ENCODE measurements around the gene PADI2. TPM values are rescaled to one million over a fixed set of nuclear protein-coding genes. Genes with fewer than 3 reads are reported as not detected.

Gene PADI2
- polyA plus RNA-seq, 1 experiment: not detected

DNA sequence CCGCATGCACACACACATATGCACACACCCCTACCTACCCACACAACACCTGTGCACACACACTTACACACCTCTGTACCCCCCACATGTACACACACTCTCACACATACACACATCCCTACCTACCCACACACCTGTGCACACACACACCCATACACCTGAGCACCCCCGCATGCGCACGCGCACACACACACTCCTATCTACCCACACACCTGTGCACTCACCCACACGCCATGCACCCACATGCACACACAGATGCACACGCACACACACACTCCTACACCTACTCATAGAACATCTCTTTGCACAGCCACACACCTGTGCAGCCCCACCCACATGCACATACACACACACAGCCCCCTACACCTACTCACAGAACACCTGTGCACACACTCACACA is 15.5 kb upstream of the PADI2 start:
- TF ChIP-seq, protein P1, sequence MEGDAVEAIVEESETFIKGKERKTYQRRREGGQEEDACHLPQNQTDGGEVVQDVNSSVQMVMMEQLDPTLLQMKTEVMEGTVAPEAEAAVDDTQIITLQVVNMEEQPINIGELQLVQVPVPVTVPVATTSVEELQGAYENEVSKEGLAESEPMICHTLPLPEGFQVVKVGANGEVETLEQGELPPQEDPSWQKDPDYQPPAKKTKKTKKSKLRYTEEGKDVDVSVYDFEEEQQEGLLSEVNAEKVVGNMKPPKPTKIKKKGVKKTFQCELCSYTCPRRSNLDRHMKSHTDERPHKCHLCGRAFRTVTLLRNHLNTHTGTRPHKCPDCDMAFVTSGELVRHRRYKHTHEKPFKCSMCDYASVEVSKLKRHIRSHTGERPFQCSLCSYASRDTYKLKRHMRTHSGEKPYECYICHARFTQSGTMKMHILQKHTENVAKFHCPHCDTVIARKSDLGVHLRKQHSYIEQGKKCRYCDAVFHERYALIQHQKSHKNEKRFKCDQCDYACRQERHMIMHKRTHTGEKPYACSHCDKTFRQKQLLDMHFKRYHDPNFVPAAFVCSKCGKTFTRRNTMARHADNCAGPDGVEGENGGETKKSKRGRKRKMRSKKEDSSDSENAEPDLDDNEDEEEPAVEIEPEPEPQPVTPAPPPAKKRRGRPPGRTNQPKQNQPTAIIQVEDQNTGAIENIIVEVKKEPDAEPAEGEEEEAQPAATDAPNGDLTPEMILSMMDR (IDR thresholded peaks at IDR 0.05; ENCODE audit: low read depth, low read length): no peak
- no peaks in the 10 kb centered on the region; the same call in 1 of the 2 replicates for H3K9me3 ChIP-seq (ENCODE audit: control insufficient read depth, insufficient read depth, low read length)
- H3K27me3 ChIP-seq (ENCODE audit: control insufficient read depth, insufficient read depth, low read length): no peaks in the 10 kb centered on the region
- no peak overlapping the region for H3K4me3 ChIP-seq (ENCODE audit: low read depth, low read length)
- no peak for DNase-seq (ENCODE audit: low read depth, low spot score)
- no peak overlapping the region for H3K27ac ChIP-seq (ENCODE audit: low read depth, low read length)
- CTCF ChIA-PET: no interaction called here
- POLR2A ChIA-PET: no interaction called here

DNA sequence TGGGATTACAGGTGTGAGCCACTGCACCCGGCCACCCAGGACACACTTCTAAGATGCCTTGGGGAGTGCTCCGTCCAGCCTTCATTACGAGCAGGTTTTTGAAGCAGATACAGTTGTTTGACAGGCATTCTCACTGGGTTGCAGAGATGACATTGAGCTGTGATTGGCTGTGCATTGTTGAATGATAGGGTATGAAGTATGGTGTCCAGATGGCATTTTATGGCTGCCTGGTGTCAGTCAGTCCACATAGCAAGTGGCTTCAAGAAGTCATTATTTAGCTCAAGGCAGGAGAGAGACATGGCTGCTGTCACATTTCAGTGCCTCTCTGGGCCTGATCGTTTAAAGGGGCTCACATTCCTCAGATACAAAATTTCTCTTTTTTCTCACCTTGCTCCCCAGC is 14.8 kb upstream of the PADI2 start:
- Histone ChIP-seq H3K27me3 (ENCODE audit: control insufficient read depth, insufficient read depth, low read length) (no peaks in the 10 kb centered on the region), H3K4me3 (ENCODE audit: low read depth, low read length) (no peak overlapping the region), H3K9me3 (ENCODE audit: control insufficient read depth, insufficient read depth, low read length) (no peaks in the 10 kb centered on the region; the same call in 1 of the 2 replicates), H3K27ac (ENCODE audit: low read depth, low read length) (no peak overlapping the region)
- no peak for DNase-seq (ENCODE audit: low read depth, low spot score)
- ChIA-PET CTCF (no interaction called here), POLR2A (no interaction called here)
- TF ChIP-seq, protein P1 (IDR thresholded peaks at IDR 0.05; ENCODE audit: low read depth, low read length): no peak

DNA sequence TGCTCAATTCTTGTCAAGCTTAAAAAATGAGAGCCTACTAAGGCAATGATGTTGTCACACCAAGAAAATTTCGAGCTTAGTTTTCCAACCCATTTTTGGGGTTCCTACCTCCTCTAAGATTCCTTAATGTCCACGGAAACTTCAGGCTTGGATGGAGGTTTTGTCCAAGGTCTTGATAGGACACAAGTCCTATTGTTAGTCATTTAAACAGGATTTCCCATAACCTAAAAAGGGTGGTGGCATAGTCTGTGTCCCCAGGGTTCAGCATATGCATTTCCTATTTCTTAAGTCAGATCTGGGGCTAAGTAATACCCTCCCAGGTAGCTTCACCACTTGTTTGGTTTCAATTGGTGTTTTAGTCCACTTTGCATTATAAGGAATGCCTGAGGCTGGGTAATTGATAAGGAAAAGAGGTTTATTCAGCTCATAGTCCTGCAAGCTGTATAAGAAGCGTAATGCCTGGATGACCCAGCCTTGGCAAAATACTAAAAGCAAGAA is 10.9 kb upstream of the PADI2 start:
- Histone ChIP-seq H3K9me3 (ENCODE audit: control insufficient read depth, insufficient read depth, low read length) (no peaks in the 10 kb centered on the region; the same call in 1 of the 2 replicates), H3K27ac (ENCODE audit: low read depth, low read length) (no peak overlapping the region), H3K4me3 (ENCODE audit: low read depth, low read length) (no peak overlapping the region), H3K27me3 (ENCODE audit: control insufficient read depth, insufficient read depth, low read length) (no peaks in the 10 kb centered on the region)
- CTCF ChIA-PET: interaction anchor here (0.7 to 7.9 kb wide), 4 partner anchors 9 to 107 kb away, joined by 3 to 282 read pairs (median 4); no protein-coding TSS in a partner anchor
- TF ChIP-seq, protein P1 (IDR thresholded peaks at IDR 0.05; ENCODE audit: low read depth, low read length): no peak
- DNase-seq (ENCODE audit: low read depth, low spot score): no peak
- POLR2A ChIA-PET: no interaction called here

DNA sequence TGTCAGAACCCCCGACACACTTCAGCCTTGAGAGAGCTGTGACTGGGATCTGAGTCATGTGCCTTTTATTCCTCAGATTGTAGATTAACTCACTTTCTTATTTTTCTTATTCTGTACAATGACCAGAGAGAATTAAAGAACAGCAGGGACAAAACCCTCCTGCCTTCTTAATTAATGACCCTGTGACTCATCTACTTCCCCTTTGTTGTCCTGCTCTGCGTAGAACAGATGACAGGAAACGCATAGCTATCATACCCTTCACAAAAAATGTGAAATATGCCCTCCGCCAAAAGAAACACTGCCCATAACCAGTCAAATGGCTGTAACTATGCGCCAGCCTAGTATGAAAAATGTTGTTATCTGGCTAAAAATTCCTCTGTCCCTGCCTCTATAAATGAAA is 9.1 kb upstream of the PADI2 start:
- peak; percentile 71 for DNase-seq (ENCODE audit: low read depth, low spot score)
- Histone ChIP-seq H3K4me3 (ENCODE audit: low read depth, low read length) (no peak overlapping the region), H3K27me3 (ENCODE audit: control insufficient read depth, insufficient read depth, low read length) (no peaks in the 10 kb centered on the region), H3K9me3 (ENCODE audit: control insufficient read depth, insufficient read depth, low read length) (no peaks in the 10 kb centered on the region; the same call in 1 of the 2 replicates), H3K27ac (ENCODE audit: low read depth, low read length) (peak overlapping the region; percentile 85)
- ChIA-PET CTCF (interaction anchor here (0.7 to 7.9 kb wide), 5 partner anchors 108 to 278 kb away, joined by 3 to 282 read pairs (median 3); no protein-coding TSS in a partner anchor), POLR2A (interaction anchor here (1.5 kb wide), 1 partner anchor 42 kb away, joined by 4 read pairs; no protein-coding TSS in a partner anchor)
- TF ChIP-seq, protein P1 (IDR thresholded peaks at IDR 0.05; ENCODE audit: low read depth, low read length): no peak

DNA sequence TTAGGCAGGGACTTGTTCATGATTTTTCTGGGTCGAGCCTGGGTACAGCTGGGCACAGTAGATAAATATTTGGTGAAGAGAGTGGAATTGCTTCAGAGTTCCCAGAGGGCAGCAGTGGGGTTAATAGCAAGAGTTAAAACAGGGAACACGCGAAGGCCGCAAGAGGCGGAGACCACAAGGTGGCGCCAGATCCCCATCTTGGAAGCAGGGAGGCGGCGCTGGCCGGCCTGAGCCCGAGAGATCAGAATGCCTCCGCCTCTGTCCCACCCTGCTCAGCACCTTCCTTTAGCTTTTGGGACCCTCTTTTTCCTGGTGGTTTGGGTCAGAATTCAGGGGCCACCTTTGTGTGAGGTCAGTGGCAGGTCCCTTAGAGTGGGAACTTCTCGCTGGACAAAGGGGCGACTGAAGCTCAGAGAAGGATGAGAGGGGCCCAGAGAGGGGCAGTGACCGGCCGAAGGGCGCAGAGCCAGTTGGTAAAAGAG is 6.5 kb upstream of the PADI2 start:
- Histone ChIP-seq H3K4me3 (ENCODE audit: low read depth, low read length) (no peak overlapping the region), H3K27me3 (ENCODE audit: control insufficient read depth, insufficient read depth, low read length) (no peaks in the 10 kb centered on the region), H3K27ac (ENCODE audit: low read depth, low read length) (no peak overlapping the region), H3K9me3 (ENCODE audit: control insufficient read depth, insufficient read depth, low read length) (no peaks in the 10 kb centered on the region; the same call in 1 of the 2 replicates)
- peak; percentile 61 for DNase-seq (ENCODE audit: low read depth, low spot score)
- POLR2A ChIA-PET: interaction anchor here (0.6 kb wide), 1 partner anchor 108 kb away, joined by 3 read pairs; no protein-coding TSS in a partner anchor
- CTCF ChIA-PET: interaction anchor here (0.5 to 7.9 kb wide), 47 partner anchors 9 to 457 kb away, joined by 3 to 282 read pairs (median 4); no protein-coding TSS in a partner anchor
- TF ChIP-seq, protein P1 (IDR thresholded peaks at IDR 0.05; ENCODE audit: low read depth, low read length): peak; percentile 97
